CD14-positive monocyte (primary cell): ENCODE data around the gene PCYT2. TPM values are rescaled to one million over a fixed set of nuclear protein-coding genes. Genes with fewer than 3 reads are reported as not detected.

Source experiments
- DNase-seq, 3 donors: peaks; one replicate each; pipeline ENCODE4 v3.0.0-alpha.2; 2011 to 2022
- H2AFZ ChIP-seq: 2 replicates; pipeline ENCODE4 v1.6.0; 2012; ENCODE audit warnings: mild to moderate bottlenecking, low read depth, low read length, inconsistent platforms; ENCODE audit not compliant: insufficient read depth, poor library complexity, severe bottlenecking
- H3K27ac ChIP-seq, 2 donors: 1 replicate in 1 of 2; 2 replicates in 1 of 2; pipeline ENCODE4 v1.5.1; 2012 to 2013; ENCODE audit warnings: low read length in 2 of 2, control low read depth in 1 of 2, inconsistent platforms in 1 of 2, low read depth in 1 of 2, mild to moderate bottlenecking in 1 of 2
- H3K27me3 ChIP-seq, 2 donors: one replicate each; pipeline versions ENCODE4 v1.6.0 to v1.6.1; 2011 to 2013; ENCODE audit warnings: low read length in 2 of 2; ENCODE audit not compliant: control insufficient read depth in 2 of 2, insufficient read depth in 2 of 2
- H3K36me3 ChIP-seq, 2 donors: replicated peaks in 1 of 2; 1 replicate in 1 of 2; 2 replicates in 1 of 2; pipeline versions ENCODE4 v1.5.1 to v1.6.1; 2012 to 2013; ENCODE audit warnings: low read length in 2 of 2, control low read depth in 1 of 2, inconsistent platforms in 1 of 2, mild to moderate bottlenecking in 1 of 2; ENCODE audit not compliant: insufficient read depth in 2 of 2, control insufficient read depth in 1 of 2
- H3K4me1 ChIP-seq, 2 donors: 1 replicate in 1 of 2; 2 replicates in 1 of 2; pipeline versions ENCODE4 v1.5.1 to v1.6.1; 2012 to 2013; ENCODE audit warnings: low read length in 2 of 2, control low read depth in 1 of 2, inconsistent platforms in 1 of 2, mild to moderate bottlenecking in 1 of 2, moderate library complexity in 1 of 2; ENCODE audit not compliant: insufficient read depth in 2 of 2, control insufficient read depth in 1 of 2
- H3K4me2 ChIP-seq: replicated peaks from 2 replicates; pipeline ENCODE3; 2012; ENCODE audit warnings: low read length, moderate library complexity, mild to moderate bottlenecking; ENCODE audit not compliant: poor library complexity, severe bottlenecking; ENCODE audit errors: extremely low read depth
- H3K4me3 ChIP-seq, 3 experiments: fragments of 200-600 bp in 1 of 3; sonication (generic) in 1 of 3; replicated peaks in 1 of 3; 1 replicate in 2 of 3; 2 replicates in 1 of 3; pipeline ENCODE4 v1.5.1; 2011 to 2013; ENCODE audit warnings: low read length in 3 of 3, mild to moderate bottlenecking in 3 of 3, control low read depth in 2 of 3, low read depth in 2 of 3, inconsistent platforms in 1 of 3, moderate library complexity in 1 of 3
- H3K79me2 ChIP-seq: 2 replicates; pipeline ENCODE4 v1.6.0; 2012; ENCODE audit warnings: mild to moderate bottlenecking, control low read depth, inconsistent platforms, low read length, moderate library complexity; ENCODE audit not compliant: insufficient read depth
- H3K9ac ChIP-seq: 2 replicates; pipeline ENCODE4 v1.6.0; 2017; ENCODE audit warnings: low read length, mild to moderate bottlenecking; ENCODE audit not compliant: insufficient read depth, poor library complexity, severe bottlenecking
- H3K9me3 ChIP-seq, 2 donors: replicated peaks in 1 of 2; 1 replicate in 1 of 2; 2 replicates in 1 of 2; pipeline versions ENCODE4 v1.5.1 to v1.6.1; 2012 to 2013; ENCODE audit warnings: low read length in 2 of 2, control low read depth in 1 of 2; ENCODE audit not compliant: control insufficient read depth in 1 of 2, insufficient read depth in 1 of 2
- H4K20me1 ChIP-seq: 2 replicates; pipeline ENCODE4 v1.6.0; 2012; ENCODE audit warnings: mild to moderate bottlenecking, low read length, control low read depth, moderate library complexity; ENCODE audit not compliant: insufficient read depth
- H3K27ac Mint-ChIP-seq, 7 donors: one replicate each; pipeline ENCODE4 v1.8.0; 2020; ENCODE audit warnings: mild to moderate bottlenecking in 7 of 7, mixed read lengths in 7 of 7, moderate library complexity in 6 of 7, inconsistent platforms in 2 of 7
- H3K27me3 Mint-ChIP-seq, 3 donors: one replicate each; pipeline ENCODE4 v1.8.0; 2021 to 2022; ENCODE audit warnings: low read depth in 3 of 3, mild to moderate bottlenecking in 3 of 3, mixed read lengths in 3 of 3, moderate library complexity in 3 of 3, inconsistent platforms in 1 of 3
- H3K36me3 Mint-ChIP-seq, 2 donors: one replicate each; pipeline ENCODE4 v1.8.0; 2020; ENCODE audit warnings: mixed read lengths in 2 of 2, inconsistent platforms in 1 of 2, mild to moderate bottlenecking in 1 of 2
- H3K4me1 Mint-ChIP-seq: one replicate; pipeline ENCODE4 v1.8.0; 2020; ENCODE audit warnings: mild to moderate bottlenecking, mixed read lengths
- H3K4me3 Mint-ChIP-seq, 2 donors: one replicate each; pipeline ENCODE4 v1.8.0; 2020; ENCODE audit warnings: mild to moderate bottlenecking in 2 of 2, mixed read lengths in 2 of 2, moderate library complexity in 1 of 2
- H3K9me3 Mint-ChIP-seq, 7 donors: one replicate each; pipeline ENCODE4 v1.8.0; 2020 to 2022; ENCODE audit warnings: mixed read lengths in 7 of 7, mild to moderate bottlenecking in 6 of 7, moderate library complexity in 6 of 7, inconsistent platforms in 2 of 7
- WGBS: methylation state at CpG from one replicate; pipeline ENCODE4 v1.1.5; 2013; ENCODE audit warnings: missing lambda C conversion rate; ENCODE audit not compliant: insufficient coverage; 5-methylcytosine and 5-hydroxymethylcytosine counted together
- intact Hi-C, 2 donors: fragments of 100-400 bp; cut with micrococcal nuclease; formaldehyde crosslinking; loops; one replicate each; pipeline versions ENCODE4 v1.15.0 to v1.15.1; 2023
- polyA plus RNA-seq, 3 donors: library from polyadenylated mRNA; depleted of rRNA in 1 of 3; unstranded in 2 of 3; stranded (reverse) in 1 of 3; fragments of 300-500 nt in 2 of 3; fragments of >200 nt in 1 of 3; fragmentation: Illumina TruSeq in 2 of 3; gene quantifications; 1 replicate in 2 of 3; 2 replicates in 1 of 3; pipeline ENCODE4 v1.2.3, GENCODE V29; 2012 to 2021
- TF ChIP-seq, protein P1 (sequence below): fragments of 200-600 bp; IDR thresholded peaks from one replicate; pipeline ENCODE4 v1.8.0; 2022; ENCODE audit warnings: antibody characterized with exemption, mild to moderate bottlenecking

PCYT2 gene
- polyA plus RNA-seq, 3 donors, result 10.7 to 14.5 (median 11.0) TPM

DNA sequence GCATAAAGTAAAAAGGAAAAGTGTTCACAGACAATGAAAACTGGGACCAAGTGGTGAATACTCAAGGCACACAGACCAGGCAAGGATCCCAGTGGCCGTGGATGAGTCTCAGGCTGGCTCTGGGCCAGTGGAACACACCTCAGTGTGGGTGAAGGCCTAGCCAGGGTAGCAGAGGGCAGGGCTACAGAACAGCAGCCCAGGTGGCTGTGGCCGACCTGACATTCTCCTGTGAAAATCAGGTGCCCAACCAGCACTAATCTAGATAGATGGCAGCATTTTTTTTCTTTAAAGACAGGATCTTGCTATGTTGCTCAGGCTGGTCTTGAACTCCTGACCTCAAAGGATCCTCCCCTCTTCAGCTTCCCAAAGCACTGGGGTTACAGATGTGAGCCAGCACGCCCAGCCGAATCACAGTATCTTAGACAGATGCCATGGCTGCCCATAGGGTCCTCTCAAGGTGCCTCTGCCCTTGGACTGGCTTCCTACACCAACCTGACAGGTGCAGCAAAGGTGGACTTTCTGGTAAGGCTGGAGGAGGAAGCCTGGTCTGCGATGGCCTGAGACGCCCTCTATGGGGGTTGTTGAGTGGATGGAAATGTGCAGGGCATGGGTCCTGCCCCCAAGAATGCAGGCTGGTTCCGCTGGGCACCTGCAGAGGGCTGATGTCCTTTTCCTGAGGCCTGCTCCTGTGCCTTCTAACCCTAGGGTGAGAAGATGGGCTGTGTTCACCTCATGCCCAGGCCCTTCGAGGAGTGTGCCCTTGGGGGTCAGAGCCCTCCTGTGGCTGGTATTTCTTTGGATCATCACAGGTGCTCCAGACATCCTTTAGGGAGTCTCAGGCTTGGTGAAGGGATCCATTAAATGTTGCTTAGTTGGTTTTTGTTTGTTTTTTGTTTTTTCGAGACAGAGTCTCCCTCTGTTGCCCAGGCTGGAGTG lies 47.1 kb downstream of the PCYT2 start:
- Mint-ChIP-seq H3K4me3 (no peak overlapping the region), H3K27me3 (peaks cover 0 to 3% (median 2%) of the 10 kb centered on the region in 3 donors), H3K9me3 (no peaks in the 10 kb centered on the region), H3K36me3 (peaks cover 17 to 27% of the 10 kb centered on the region in 2 donors), H3K27ac (peak overlapping the region in 5 of 7 donors; percentile 4 to 77 (median 27)), H3K4me1 (peaks cover 36% of the 10 kb centered on the region)
- H4K20me1 ChIP-seq, result peaks cover 58% of the 10 kb centered on the region
- H3K27ac ChIP-seq, result no peak overlapping the region
- H3K4me2 ChIP-seq, result no peak overlapping the region
- no peak overlapping the region for H3K4me3 ChIP-seq
- peaks cover 77% of the 10 kb centered on the region for H3K79me2 ChIP-seq
- H3K27me3 ChIP-seq, result no peaks in the 10 kb centered on the region
- H2AFZ ChIP-seq, result no peak overlapping the region
- no peak overlapping the region for H3K9ac ChIP-seq
- H3K36me3 ChIP-seq, result peaks cover 17 to 18% of the 10 kb centered on the region in 2 donors
- H3K9me3 ChIP-seq, result no peaks in the 10 kb centered on the region
- intact Hi-C loops, result loop anchor here in 1 of 2 donors (10.0 kb wide), 1 partner anchor 51 kb away; the partner anchor contains the start of genes PCYT2 and SIRT7
- H3K4me1 ChIP-seq, result peaks cover 33 to 50% of the 10 kb centered on the region in 2 donors
- TF ChIP-seq, protein P1, sequence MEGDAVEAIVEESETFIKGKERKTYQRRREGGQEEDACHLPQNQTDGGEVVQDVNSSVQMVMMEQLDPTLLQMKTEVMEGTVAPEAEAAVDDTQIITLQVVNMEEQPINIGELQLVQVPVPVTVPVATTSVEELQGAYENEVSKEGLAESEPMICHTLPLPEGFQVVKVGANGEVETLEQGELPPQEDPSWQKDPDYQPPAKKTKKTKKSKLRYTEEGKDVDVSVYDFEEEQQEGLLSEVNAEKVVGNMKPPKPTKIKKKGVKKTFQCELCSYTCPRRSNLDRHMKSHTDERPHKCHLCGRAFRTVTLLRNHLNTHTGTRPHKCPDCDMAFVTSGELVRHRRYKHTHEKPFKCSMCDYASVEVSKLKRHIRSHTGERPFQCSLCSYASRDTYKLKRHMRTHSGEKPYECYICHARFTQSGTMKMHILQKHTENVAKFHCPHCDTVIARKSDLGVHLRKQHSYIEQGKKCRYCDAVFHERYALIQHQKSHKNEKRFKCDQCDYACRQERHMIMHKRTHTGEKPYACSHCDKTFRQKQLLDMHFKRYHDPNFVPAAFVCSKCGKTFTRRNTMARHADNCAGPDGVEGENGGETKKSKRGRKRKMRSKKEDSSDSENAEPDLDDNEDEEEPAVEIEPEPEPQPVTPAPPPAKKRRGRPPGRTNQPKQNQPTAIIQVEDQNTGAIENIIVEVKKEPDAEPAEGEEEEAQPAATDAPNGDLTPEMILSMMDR, result no peak
- no peak for DNase-seq
- WGBS, result 82% methylated on average over 7 of the region's 9 CpGs

DNA sequence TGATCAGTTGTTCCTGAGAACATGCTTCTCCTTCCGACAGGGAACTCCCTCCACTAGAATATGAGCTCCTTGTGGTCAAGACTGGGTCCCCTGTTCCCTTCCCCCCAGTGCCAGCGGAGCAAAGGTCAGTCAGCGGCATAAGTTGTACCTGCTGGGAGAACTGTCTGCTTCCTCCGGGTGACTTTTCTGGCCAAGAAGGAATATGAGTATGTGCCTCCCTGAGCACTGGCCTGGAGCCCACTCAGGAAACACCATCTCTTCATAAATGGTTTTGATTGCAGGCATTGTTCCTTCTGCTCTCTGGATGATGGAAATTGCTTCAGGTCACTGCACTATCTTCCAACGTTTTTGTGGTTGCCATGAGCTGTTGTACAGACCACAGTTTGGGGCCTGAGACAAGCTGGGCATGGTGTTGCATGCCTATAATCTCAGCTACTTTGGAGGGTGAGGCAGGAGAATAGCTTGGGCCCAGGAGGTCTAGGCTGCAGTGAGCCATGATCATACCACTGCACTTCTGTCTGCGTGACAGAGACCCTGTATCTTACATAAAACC lies 48.0 kb downstream of the PCYT2 start:
- WGBS, result 36% methylated on average over 2 of the region's 6 CpGs
- no peak overlapping the region for H3K4me3 ChIP-seq
- H3K27ac ChIP-seq, result peak overlapping the region in 1 of 2 donors; percentile 24
- Mint-ChIP-seq H3K4me1 (peaks cover 44% of the 10 kb centered on the region), H3K4me3 (no peak overlapping the region), H3K36me3 (peaks cover 16 to 28% of the 10 kb centered on the region in 2 donors), H3K27me3 (peaks cover 0 to 3% (median 2%) of the 10 kb centered on the region in 3 donors), H3K9me3 (no peaks in the 10 kb centered on the region), H3K27ac (peak overlapping the region; percentile 2 to 96 (median 79))
- no peaks in the 10 kb centered on the region for H3K9me3 ChIP-seq
- no peak overlapping the region for H3K4me2 ChIP-seq
- no peak overlapping the region for H2AFZ ChIP-seq
- no peak for DNase-seq
- peaks cover 58% of the 10 kb centered on the region for H4K20me1 ChIP-seq
- no peak overlapping the region for H3K9ac ChIP-seq
- no peaks in the 10 kb centered on the region for H3K27me3 ChIP-seq
- intact Hi-C loops, result loop anchor here in 1 of 2 donors (10.0 kb wide), 1 partner anchor 52 kb away; the partner anchor contains the start of genes PCYT2 and SIRT7
- H3K36me3 ChIP-seq, result peaks cover 14 to 18% of the 10 kb centered on the region in 2 donors
- peaks cover 77% of the 10 kb centered on the region for H3K79me2 ChIP-seq
- H3K4me1 ChIP-seq, result peaks cover 38 to 51% of the 10 kb centered on the region in 2 donors
- TF ChIP-seq, protein P1, result no peak
